AG04450 (cell line): ENCODE results near the gene LYRM4. TPM values are rescaled to one million over a fixed set of nuclear protein-coding genes. Genes with fewer than 3 reads are reported as not detected.

Experiments used
- CTCF ChIA-PET: fragments of 300-600, 350-600 bp; formaldehyde crosslinking; extraction: SDS; loops from one replicate; lab custom pipeline; 2022; ENCODE audit warnings: antibody characterized with exemption, inconsistent platforms; lab: Charles Lee
- POLR2A ChIA-PET: fragments of 350-600 bp; formaldehyde crosslinking; extraction: SDS; loops from one replicate; lab custom pipeline; 2021; ENCODE audit warnings: antibody characterized with exemption, inconsistent platforms; lab: Yijun Ruan, JAX
- DNase-seq: peaks from one replicate; pipeline ENCODE4 v3.0.0-alpha.2; 2011; ENCODE audit warnings: low read depth, low spot score
- H3K27ac ChIP-seq: one replicate; pipeline ENCODE4 v1.5.1; 2012; ENCODE audit warnings: low read depth, low read length, control low read depth
- H3K27me3 ChIP-seq: one replicate; pipeline ENCODE4 v1.6.0; 2012; ENCODE audit warnings: low read length; ENCODE audit not compliant: control insufficient read depth, insufficient read depth
- H3K4me3 ChIP-seq: 2 replicates; pipeline ENCODE4 v1.5.1; 2011; ENCODE audit warnings: mild to moderate bottlenecking, low read depth, low read length, control low read depth
- H3K9me3 ChIP-seq: 2 replicates; pipeline ENCODE4 v1.5.1; 2012; ENCODE audit warnings: low read length; ENCODE audit not compliant: control insufficient read depth, insufficient read depth
- polyA plus RNA-seq: library from polyadenylated mRNA; depleted of rRNA; stranded (reverse); fragments of >200 nt; gene quantifications from 2 replicates; pipeline ENCODE4 v1.2.3, GENCODE V29; 2011
- TF ChIP-seq, protein P1 (sequence below): IDR thresholded peaks from 2 replicates; pipeline ENCODE4 v1.5.1; 2011; ENCODE audit warnings: low read depth, low read length, control low read depth, inconsistent platforms

Gene LYRM4
- polyA plus RNA-seq, 1 experiment = 41.4 TPM

DNA sequence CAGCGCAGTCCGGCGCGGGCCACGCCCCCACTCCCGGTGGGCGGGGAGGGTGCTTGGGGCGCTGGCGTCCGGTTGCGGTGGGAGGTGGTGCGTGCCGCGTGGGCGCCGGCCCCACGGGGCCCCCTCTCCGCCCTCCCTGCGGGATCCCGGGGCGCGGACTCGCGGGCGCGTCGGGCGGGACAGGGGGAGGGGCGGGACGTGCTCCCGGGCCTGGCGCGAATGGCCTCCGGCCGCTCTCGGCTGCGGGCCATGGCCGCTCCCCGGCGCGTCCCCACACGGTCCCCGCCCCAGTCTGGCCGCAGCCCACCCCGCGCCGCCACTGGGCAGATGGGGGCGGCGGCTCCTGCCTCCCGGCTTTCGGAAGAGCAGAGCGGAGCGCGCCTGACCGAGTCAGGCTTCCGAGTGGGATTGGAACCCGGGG is 176.4 kb downstream of the LYRM4 start:
- CTCF ChIA-PET = no interaction called here
- TF ChIP-seq, protein P1, sequence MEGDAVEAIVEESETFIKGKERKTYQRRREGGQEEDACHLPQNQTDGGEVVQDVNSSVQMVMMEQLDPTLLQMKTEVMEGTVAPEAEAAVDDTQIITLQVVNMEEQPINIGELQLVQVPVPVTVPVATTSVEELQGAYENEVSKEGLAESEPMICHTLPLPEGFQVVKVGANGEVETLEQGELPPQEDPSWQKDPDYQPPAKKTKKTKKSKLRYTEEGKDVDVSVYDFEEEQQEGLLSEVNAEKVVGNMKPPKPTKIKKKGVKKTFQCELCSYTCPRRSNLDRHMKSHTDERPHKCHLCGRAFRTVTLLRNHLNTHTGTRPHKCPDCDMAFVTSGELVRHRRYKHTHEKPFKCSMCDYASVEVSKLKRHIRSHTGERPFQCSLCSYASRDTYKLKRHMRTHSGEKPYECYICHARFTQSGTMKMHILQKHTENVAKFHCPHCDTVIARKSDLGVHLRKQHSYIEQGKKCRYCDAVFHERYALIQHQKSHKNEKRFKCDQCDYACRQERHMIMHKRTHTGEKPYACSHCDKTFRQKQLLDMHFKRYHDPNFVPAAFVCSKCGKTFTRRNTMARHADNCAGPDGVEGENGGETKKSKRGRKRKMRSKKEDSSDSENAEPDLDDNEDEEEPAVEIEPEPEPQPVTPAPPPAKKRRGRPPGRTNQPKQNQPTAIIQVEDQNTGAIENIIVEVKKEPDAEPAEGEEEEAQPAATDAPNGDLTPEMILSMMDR = no peak
- POLR2A ChIA-PET = no interaction called here

DNA sequence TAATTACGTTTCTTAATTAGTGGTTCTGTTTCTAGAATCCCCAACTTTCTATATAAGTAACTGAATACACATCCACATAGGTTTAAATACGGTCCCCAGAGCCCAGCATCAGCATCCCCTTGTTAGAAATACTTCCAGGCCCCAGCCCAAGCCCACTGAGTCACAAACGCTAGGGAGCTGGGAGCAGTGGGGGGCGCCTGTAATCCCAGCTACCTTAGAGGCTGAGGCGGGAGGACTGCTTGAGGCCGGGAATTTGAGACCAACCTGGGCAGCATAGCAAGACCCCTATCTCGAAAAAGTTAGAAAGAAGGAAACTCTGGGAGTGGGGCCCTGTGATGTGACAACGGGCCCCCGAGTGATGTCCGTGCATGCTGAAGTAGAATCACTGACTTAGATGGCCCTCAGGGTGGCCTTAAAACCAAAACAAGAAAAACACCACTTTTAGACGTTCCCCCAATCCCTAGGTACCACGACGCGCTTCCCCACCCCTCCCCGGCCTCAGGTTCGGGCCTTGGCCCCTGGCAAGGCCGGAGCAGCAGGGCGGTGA is 176.9 kb downstream of the LYRM4 start:
- Histone ChIP-seq H3K27me3 (peaks cover 23% of the 10 kb centered on the region), H3K27ac (no peak overlapping the region), H3K9me3 (peaks cover 4% of the 10 kb centered on the region; the same call in 1 of the 2 replicates), H3K4me3 (no peak overlapping the region)
- TF ChIP-seq, protein P1 = no peak
- ChIA-PET POLR2A (no interaction called here), CTCF (no interaction called here)
- no peak for DNase-seq

More for the DNA sequence above, 176.4 kb downstream of the LYRM4 start:
- no peak for DNase-seq
- Histone ChIP-seq H3K9me3 (peaks cover 4% of the 10 kb centered on the region; the same call in 1 of the 2 replicates), H3K27ac (no peak overlapping the region), H3K4me3 (peak overlapping the region; percentile 58), H3K27me3 (peaks cover 23% of the 10 kb centered on the region)

GRCh38 chr6:5083307-5083583 is 177.5 kb downstream of the LYRM4 start:
- DNase-seq = no peak

DNA sequence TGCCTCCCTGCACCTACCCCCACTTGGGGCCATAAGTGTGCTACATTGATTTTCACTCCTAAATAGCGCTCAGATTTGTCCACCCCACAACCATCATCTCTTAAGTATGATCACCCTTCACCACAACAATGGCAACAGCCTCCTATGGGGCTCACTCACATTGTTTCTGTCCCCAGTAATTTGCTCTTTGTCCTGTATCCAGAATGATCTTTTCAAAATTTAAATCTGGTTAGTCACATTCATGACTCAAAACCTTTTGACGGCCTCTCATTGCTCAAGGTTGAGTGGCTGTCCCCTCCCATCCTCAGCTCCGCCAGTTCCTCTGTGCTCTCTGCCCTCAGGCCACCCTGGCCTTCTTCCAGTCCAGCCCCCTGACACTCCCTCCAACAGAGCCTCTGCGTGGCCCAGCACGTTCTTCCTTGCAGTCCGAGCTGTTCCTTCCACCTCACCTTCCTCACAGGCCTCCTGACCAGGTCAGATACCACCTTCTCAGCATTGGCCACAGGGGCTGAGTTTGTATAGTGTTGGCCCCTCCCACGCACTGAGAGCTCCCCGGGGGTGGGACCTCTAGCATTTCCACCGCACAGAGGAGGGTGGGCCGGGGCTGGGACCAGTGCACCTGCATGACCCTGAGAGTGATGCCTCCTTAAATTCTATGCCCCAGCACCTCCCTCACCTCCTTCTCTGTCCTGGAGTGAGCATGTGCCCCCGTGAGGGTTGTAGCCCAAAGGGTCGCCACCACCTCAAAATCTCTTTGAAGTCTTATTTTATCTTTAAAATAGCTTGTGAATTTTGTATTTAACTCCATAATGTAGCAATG is 178.1 kb downstream of the LYRM4 start:
- H3K4me3 ChIP-seq = no peak overlapping the region
- peaks cover 4% of the 10 kb centered on the region; the same call in 1 of the 2 replicates for H3K9me3 ChIP-seq
- no peak overlapping the region for H3K27ac ChIP-seq
- POLR2A ChIA-PET = interaction anchor here (0.6 kb wide), 1 partner anchor 267 kb away, joined by 3 read pairs; no protein-coding TSS in a partner anchor
- peaks cover 18% of the 10 kb centered on the region for H3K27me3 ChIP-seq
- no peak for DNase-seq
- TF ChIP-seq, protein P1 = no peak
- CTCF ChIA-PET = interaction anchor here (0.6 to 1.5 kb wide), 6 partner anchors 9 to 319 kb away, joined by 3 to 8 read pairs (median 4); no protein-coding TSS in a partner anchor

More at GRCh38 chr6:5083307-5083583, 177.5 kb downstream of the LYRM4 start:
- TF ChIP-seq, protein P1 = no peak
- Histone ChIP-seq H3K27ac (no peak overlapping the region), H3K9me3 (peaks cover 4% of the 10 kb centered on the region; the same call in 1 of the 2 replicates), H3K27me3 (peaks cover 21% of the 10 kb centered on the region), H3K4me3 (no peak overlapping the region)
- CTCF ChIA-PET = interaction anchor here (1.5 kb wide), 2 partner anchors 9 to 53 kb away, joined by 3 to 4 read pairs; no protein-coding TSS in a partner anchor
- POLR2A ChIA-PET = no interaction called here
